Measurements from ENCODE around the gene MMAB. TPM values are rescaled to one million over a fixed set of nuclear protein-coding genes. Genes with fewer than 3 reads are reported as not detected.

The MMAB gene
- total and polyA plus RNA-seq, 2 donors = 15.9 to 26.7 TPM

DNA sequence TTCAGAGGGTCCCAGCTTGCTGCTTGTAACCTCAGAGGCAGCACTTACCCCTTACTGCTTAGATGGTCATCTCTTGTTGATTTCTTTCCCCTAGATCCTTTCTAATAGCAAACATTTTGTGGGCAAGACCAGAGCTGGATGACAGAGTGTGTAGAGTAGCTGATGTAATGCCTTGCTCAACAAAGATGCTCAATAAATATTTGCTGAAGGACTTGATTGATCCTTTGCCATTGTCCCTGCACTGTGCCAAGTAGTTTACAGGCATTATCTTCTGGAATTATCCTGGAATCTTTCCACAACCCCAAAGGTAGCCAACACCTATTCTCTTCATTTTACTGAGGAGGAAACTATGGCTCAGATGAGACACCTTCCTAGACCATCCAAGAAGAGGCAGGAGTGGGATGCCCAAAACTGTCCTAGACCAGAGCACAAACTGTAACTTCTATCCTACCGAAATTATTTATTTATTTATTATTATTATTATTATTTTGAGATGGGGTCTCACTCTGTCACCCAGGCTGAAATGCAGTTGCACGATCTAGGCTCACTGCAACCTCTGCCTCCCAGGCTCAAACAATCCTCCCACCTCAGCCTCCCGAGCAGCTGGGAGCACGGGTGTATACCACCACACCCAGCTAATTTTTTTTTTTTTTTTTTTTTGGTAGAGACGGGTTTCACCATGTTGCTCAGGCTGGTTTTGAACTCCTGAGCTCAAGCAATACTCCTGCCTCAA lies 1.4 kb downstream of the MMAB start:
- Histone ChIP-seq H3K4me3 (ENCODE audit: low read depth, low read length) (no peak overlapping the region), H3K27ac (ENCODE audit: low read depth) (no peak overlapping the region), H3K36me3 (ENCODE audit: insufficient read depth) (no peaks in the 10 kb centered on the region), H3K4me1 (ENCODE audit: insufficient read depth) (no peaks in the 10 kb centered on the region)
- 89% methylated on average over 5 of the region's 5 CpGs for WGBS
- DNase-seq (ENCODE audit: extremely low spot score) = no peak

- DNase-seq (ENCODE audit: extremely low spot score) = no peak
- no peak overlapping the region for H3K4me3 ChIP-seq (ENCODE audit: low read depth, low read length)
- no peaks in the 10 kb centered on the region for H3K4me1 ChIP-seq (ENCODE audit: insufficient read depth)
- H3K27ac ChIP-seq (ENCODE audit: low read depth) = no peak overlapping the region
- H3K36me3 ChIP-seq (ENCODE audit: insufficient read depth) = no peaks in the 10 kb centered on the region
- WGBS = 86% methylated on average over 7 of the region's 7 CpGs
These were observed 4.8 kb downstream of the MMAB start for GRCh38 chr12:109568486-109568885.

- no peaks in the 10 kb centered on the region for H3K4me1 ChIP-seq (ENCODE audit: insufficient read depth)
- 90% methylated on average over 3 of the region's 3 CpGs for WGBS
- no peak for DNase-seq (ENCODE audit: extremely low spot score)
- H3K36me3 ChIP-seq (ENCODE audit: insufficient read depth) = no peaks in the 10 kb centered on the region
- H3K4me3 ChIP-seq (ENCODE audit: low read depth, low read length) = no peak overlapping the region
- H3K27ac ChIP-seq (ENCODE audit: low read depth) = no peak overlapping the region
These were observed 5.3 kb downstream of the MMAB start for GRCh38 chr12:109567967-109568366.

DNA sequence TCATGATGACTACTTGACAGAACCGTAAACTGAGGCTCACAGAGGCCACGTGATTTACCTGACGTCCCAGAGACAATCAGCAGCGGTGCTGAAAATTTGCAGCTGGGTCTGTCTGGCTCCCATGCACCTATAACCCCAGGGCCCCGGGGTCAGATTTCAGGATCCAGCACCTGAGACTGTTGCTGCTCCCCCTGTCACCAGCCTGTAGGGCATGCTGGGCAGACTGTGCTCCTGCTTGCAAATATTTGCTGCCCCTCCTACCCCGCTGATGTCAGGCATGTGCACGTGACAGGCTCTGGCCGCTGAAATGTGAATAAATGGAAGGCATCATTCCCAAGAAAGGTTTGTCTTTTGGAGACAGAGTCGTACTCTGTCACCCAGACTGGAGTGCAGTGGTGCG lies 6.0 kb downstream of the MMAB start:
- 89% methylated on average over 10 of the region's 10 CpGs for WGBS
- Histone ChIP-seq H3K4me3 (ENCODE audit: low read depth, low read length) (no peak overlapping the region), H3K4me1 (ENCODE audit: insufficient read depth) (no peaks in the 10 kb centered on the region), H3K27ac (ENCODE audit: low read depth) (no peak overlapping the region), H3K36me3 (ENCODE audit: insufficient read depth) (no peaks in the 10 kb centered on the region)
- DNase-seq (ENCODE audit: extremely low spot score) = no peak

DNA sequence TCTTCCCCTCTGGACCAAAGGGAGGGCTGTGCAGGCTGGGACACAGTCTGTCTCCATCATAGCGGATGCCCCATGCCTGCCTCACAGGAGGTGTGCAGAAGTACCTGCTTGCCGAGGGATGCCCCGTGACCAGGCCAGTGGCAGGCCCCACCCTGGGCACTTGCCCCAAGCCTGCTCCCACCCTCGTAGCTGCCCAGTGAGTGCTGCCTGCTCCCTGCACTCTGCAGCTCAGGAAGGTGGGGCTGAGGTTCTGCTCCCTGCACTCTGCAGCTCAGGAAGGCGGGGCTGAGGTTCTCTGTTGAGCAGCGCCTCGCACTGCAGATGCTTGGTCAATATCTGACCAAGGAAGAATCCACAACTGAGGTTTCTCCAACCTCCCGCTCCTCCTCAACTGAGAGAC lies 6.9 kb downstream of the MMAB start:
- Histone ChIP-seq H3K4me1 (ENCODE audit: insufficient read depth) (no peaks in the 10 kb centered on the region), H3K27ac (ENCODE audit: low read depth) (no peak overlapping the region), H3K4me3 (ENCODE audit: low read depth, low read length) (no peak overlapping the region), H3K36me3 (ENCODE audit: insufficient read depth) (no peaks in the 10 kb centered on the region)
- WGBS = 94% methylated on average over 8 of the region's 8 CpGs
- no peak for DNase-seq (ENCODE audit: extremely low spot score)

GRCh38 chr12:109563291-109564284 lies 9.7 kb downstream of the MMAB start:
- no peak for DNase-seq (ENCODE audit: extremely low spot score)
- H3K4me3 ChIP-seq (ENCODE audit: low read depth, low read length) = no peak overlapping the region
- no peak overlapping the region for H3K27ac ChIP-seq (ENCODE audit: low read depth)
- no peaks in the 10 kb centered on the region for H3K36me3 ChIP-seq (ENCODE audit: insufficient read depth)
- 82% methylated on average over 30 of the region's 30 CpGs for WGBS
- no peaks in the 10 kb centered on the region for H3K4me1 ChIP-seq (ENCODE audit: insufficient read depth)

- Histone ChIP-seq H3K4me3 (ENCODE audit: low read depth, low read length) (no peak overlapping the region), H3K36me3 (ENCODE audit: insufficient read depth) (no peaks in the 10 kb centered on the region), H3K4me1 (ENCODE audit: insufficient read depth) (no peaks in the 10 kb centered on the region), H3K27ac (ENCODE audit: low read depth) (no peak overlapping the region)
- no peak for DNase-seq (ENCODE audit: extremely low spot score)
- 90% methylated on average over 4 of the region's 4 CpGs for WGBS
These were observed 10.4 kb downstream of the MMAB start for GRCh38 chr12:109562871-109563270.

DNA sequence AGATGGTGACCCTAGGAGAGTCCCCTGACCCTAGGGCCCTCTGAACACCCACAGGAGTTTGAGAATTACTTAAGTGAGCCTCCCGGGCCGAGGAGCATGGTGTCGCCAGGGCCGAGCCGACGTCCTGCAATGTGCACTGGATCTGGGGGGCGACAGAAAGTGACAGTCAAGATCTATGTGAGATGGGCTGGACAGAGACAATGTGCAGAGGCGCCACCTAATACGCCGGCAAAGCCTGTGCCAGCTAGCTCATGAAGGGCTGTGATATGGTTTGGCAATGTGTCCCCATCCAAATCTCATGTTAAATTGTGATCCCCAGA lies 11.6 kb downstream of the MMAB start:
- no peak for DNase-seq (ENCODE audit: extremely low spot score)
- no peaks in the 10 kb centered on the region for H3K36me3 ChIP-seq (ENCODE audit: insufficient read depth)
- WGBS = 94% methylated on average over 10 of the region's 10 CpGs
- H3K4me3 ChIP-seq (ENCODE audit: low read depth, low read length) = no peak overlapping the region
- no peaks in the 10 kb centered on the region for H3K4me1 ChIP-seq (ENCODE audit: insufficient read depth)
- H3K27ac ChIP-seq (ENCODE audit: low read depth) = no peak overlapping the region

- no peak overlapping the region for H3K4me3 ChIP-seq (ENCODE audit: low read depth, low read length)
- H3K36me3 ChIP-seq (ENCODE audit: insufficient read depth) = no peaks in the 10 kb centered on the region
- H3K27ac ChIP-seq (ENCODE audit: low read depth) = no peak overlapping the region
- H3K4me1 ChIP-seq (ENCODE audit: insufficient read depth) = no peaks in the 10 kb centered on the region
- no peak for DNase-seq (ENCODE audit: extremely low spot score)
- WGBS = 83% methylated on average over 30 of the region's 30 CpGs
These were observed 12.2 kb downstream of the MMAB start for GRCh38 chr12:109560867-109561710.

GRCh38 chr12:109559601-109560000 lies 13.7 kb downstream of the MMAB start:
- no peak for DNase-seq (ENCODE audit: extremely low spot score)
- Histone ChIP-seq H3K36me3 (ENCODE audit: insufficient read depth) (no peaks in the 10 kb centered on the region), H3K27ac (ENCODE audit: low read depth) (no peak overlapping the region), H3K4me1 (ENCODE audit: insufficient read depth) (no peaks in the 10 kb centered on the region), H3K4me3 (ENCODE audit: low read depth, low read length) (no peak overlapping the region)
- 96% methylated on average over 10 of the region's 10 CpGs for WGBS

DNA sequence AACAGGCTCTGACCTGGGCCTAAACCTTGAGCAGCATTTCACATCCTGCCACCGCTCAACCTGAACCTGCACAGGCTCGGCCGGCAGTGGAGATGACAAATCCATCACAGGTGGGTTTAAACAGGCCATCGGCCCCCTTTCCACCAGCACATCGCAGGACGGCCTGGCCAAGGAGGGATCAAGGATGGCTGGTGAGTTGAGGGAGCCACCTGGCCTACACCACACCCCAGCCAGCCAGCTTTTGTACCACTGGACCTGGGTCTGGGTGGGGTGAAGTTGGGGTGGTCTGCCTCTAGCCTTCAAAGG lies 14.2 kb downstream of the MMAB start:
- Histone ChIP-seq H3K4me1 (ENCODE audit: insufficient read depth) (no peaks in the 10 kb centered on the region), H3K27ac (ENCODE audit: low read depth) (no peak overlapping the region), H3K36me3 (ENCODE audit: insufficient read depth) (no peaks in the 10 kb centered on the region), H3K4me3 (ENCODE audit: low read depth, low read length) (no peak overlapping the region)
- 92% methylated on average over 6 of the region's 6 CpGs for WGBS
- no peak for DNase-seq (ENCODE audit: extremely low spot score)

- H3K27ac ChIP-seq (ENCODE audit: low read depth) = no peak overlapping the region
- DNase-seq (ENCODE audit: extremely low spot score) = no peak
- no peak overlapping the region for H3K4me3 ChIP-seq (ENCODE audit: low read depth, low read length)
- H3K36me3 ChIP-seq (ENCODE audit: insufficient read depth) = no peaks in the 10 kb centered on the region
- WGBS = 90% methylated on average over 25 of the region's 25 CpGs
- no peaks in the 10 kb centered on the region for H3K4me1 ChIP-seq (ENCODE audit: insufficient read depth)
These were observed 14.7 kb downstream of the MMAB start for GRCh38 chr12:109558374-109559199.

DNA sequence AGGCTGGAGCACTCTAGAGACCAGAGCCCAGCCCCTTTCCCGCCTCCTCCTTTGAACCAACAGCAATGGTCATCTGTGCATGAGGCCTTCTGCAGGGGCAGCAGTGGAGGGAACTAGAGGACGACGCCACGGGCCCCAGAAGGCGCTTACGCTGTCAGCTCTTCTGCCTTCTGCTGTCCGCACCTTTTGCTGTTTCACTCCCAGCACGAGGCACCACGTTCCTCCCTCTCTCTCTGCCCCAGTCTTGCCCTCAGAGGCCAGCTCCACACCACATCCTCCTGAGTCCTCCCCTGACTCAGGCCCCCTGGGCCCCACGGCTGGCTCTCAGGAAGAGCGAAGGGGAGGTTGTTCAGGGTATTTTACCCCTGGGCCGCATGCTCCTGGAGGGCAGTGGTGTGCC lies 15.5 kb downstream of the MMAB start:
- DNase-seq (ENCODE audit: extremely low spot score) = no peak
- Histone ChIP-seq H3K4me3 (ENCODE audit: low read depth, low read length) (no peak overlapping the region), H3K36me3 (ENCODE audit: insufficient read depth) (no peaks in the 10 kb centered on the region), H3K4me1 (ENCODE audit: insufficient read depth) (no peaks in the 10 kb centered on the region), H3K27ac (ENCODE audit: low read depth) (no peak overlapping the region)
- WGBS = 71% methylated on average over 12 of the region's 12 CpGs

All from urinary bladder (tissue), 4 donors.